GM18907 (cell line): ENCODE results near the gene CEP135.
"Not testable (repeated sequence)": the region's sequence is repeated elsewhere in the genome, so short reads cannot be mapped to it uniquely, and the experiment has no call there.

Experiments
- ATAC-seq: cut with Tn5 transposase; IDR thresholded peaks from one replicate; pipeline ENCODE4 v1.9.1; 2021; ENCODE audit warnings: mild to moderate bottlenecking, moderate library complexity; ENCODE audit not compliant: unreplicated experiment

Gene CEP135

DNA sequence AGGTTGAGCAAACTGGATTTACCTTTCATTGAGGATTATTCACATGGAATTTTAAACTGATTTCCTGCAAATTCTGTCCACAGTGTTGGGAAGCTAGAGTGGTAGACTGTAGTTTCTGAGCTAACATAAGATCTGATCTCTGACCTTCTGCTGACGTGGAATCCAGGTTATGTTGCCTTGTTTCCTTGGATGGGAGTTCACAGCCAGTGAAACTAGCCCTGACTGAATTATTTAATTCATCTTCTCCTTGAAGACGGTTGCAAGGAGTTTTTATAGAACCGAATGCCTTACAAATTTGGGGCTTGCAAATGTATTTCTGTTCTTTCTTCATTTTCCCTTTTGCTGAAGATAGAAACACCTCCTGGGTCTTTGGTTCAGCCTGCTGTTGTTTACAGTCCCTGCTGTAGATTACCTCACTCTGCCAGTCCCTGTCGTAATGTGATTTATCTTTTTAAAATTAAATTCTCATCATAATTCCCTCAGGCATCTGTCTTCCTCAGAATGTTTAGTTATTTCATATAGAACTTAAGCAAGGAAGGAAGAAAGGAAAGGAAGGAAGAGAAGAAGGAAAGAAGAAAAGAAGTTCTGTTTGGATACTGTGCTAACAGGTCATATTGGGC lies 113.9 kb downstream of the CEP135 start:
- ATAC-seq = no peak

DNA sequence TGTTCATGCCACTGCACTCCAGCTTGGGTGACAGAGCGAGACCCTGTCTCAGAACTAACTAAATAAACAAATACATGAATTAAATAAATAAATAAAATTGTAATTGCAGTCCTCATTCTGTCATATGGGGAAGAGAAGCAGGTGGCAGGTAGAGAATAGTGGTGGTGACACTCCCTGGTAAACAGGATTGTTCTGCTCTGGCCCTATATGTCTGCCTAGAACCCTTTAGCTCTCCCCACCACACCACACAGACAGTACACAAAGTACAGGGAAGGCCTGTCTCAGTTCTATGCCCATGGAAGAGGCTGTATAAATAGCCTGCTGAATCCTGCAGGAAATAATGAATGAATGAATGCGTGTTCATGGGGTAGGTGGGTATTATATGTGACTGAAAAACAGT lies 117.7 kb downstream of the CEP135 start:
- ATAC-seq = no peak

DNA sequence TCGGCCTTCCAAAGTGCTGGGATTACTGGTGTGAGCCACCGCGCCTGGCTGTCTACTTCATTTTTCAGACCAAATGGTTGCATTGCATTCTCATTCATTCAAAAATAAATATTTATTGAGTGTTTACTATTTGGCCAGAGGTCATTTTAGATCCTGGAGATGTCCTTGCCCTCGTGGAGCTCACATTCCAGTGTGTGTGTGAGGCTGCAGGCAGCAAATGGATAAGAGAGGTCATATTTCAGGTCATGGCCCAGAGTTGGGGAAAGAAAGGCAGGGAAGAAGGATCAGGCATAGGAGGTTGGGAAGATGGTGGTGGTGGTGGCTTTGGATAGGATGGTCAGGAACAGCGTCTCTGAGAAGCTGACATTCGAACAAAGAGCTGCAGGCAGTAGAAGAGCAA lies 119.1 kb downstream of the CEP135 start:
- ATAC-seq = no peak

DNA sequence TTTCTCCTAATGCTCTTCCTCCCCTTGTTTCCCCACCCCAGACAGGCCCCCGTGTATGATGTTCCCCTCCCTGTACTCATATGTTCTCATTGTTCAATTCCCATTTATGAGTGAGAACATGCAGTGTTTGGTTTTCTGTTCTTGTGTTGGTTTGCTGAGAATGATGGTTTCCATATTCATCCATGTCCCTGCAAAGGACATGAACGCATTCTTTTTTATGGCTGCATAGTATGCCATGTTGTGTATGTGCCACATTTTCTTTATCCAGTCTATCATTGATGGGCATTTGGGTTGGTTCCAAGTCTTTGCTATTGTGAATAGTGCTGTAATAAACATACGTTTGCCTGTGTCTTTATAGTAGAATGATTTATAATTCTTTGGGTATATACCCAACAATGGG lies 124.0 kb downstream of the CEP135 start:
- ATAC-seq = not testable (repeated sequence)

DNA sequence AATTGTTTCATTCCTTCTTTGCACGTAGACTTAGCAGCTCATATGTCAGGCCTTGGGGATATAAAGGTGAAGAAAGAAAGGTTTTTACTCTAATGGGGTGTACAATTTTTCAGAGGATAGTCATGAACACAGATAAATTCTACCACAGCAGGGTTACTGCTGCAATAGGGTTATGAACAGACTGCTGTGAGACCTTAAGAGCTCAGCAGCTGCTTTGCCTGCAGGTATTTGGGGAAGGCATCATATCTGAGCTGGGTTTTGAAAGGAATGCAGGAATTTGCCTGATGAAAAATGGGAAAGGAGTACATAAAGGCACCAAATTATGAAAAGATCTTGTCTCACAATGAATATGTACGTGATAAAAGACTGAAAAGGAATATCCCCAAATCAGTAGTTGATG lies 128.9 kb downstream of the CEP135 start:
- ATAC-seq = no peak

DNA sequence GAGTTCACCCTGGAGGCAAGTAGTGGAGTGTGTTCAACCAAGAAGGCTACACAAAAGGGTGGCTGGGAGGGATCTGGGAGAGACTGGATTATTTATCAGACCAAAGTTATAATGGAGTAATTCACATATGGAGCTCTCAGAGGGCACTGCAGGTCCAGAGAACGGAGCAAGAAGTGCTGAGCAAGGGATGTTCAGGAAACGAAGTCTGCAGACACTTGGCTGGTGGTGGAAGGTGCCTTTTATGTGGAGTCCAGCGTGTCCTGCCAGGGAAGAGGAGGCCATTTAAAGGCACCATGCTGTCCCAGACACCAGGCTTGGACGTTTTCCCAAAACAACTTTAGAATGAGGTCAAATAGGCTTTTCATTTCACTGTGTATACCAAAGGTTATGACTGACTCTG lies 130.1 kb downstream of the CEP135 start:
- ATAC-seq = no peak

DNA sequence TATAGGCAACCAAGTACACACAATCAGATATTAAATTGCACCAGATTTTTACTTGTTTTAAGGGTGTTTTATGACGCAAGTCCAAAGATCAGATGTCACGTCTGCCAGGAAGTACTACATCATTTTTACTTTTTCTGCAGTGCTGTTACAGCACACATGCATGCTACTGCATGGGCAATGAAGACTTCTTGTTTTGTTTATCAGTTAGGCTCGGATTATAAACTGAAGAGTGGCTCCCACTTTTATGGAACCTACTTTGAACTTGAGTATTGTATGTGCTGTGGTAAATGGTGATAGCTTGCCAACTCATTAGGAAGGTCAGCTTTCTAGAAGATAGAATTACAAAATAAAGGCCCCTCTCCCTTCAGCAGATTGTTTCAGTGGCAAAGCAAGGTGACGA lies 131.6 kb downstream of the CEP135 start:
- no peak for ATAC-seq

DNA sequence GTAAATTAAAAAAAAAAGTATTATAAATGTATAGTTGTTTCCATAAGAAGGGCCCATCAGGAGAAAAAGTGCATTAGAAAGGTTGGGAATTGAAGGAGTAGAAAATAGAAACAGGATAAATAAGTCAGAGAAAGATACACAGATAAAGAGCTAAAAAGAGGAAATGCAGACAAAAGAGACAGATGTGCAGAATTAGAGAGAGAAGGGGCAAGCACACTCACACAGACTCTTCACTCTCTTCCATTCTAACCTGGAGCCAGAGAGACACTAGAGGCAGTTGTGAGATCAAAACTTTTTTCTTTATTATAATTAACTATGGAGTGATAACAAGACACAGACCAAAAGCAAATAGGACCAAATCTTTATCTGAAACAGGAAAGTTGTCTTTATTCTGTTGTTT lies 134.1 kb downstream of the CEP135 start:
- no peak for ATAC-seq
